Caco-2 (cell line): ENCODE measurements around the gene HNF4A. TPM values are rescaled to one million over a fixed set of nuclear protein-coding genes. Genes with fewer than 3 reads are reported as not detected.

Source experiments
- BruUV-seq: library from RNA; stranded (reverse); fragments of 400-500 nt; replicated peaks from 2 replicates; lab custom pipeline; 2021; lab: Mats Ljungman, UMichigan
- CTCF ChIA-PET: fragments of 300-600 bp; sonication (Branson Sonifier 250); formaldehyde crosslinking; loops from one replicate; lab custom pipeline; 2022; ENCODE audit warnings: antibody characterized with exemption; lab: Charles Lee
- POLR2A ChIA-PET: fragments of 300-600 bp; sonication (Branson Sonifier 250); formaldehyde crosslinking; loops from one replicate; lab custom pipeline; 2022; ENCODE audit warnings: antibody characterized with exemption; lab: Charles Lee
- DNase-seq, 2 experiments: peaks; one replicate each; pipeline versions ENCODE4 v3.0.0 to v3.0.0-alpha.2; 2020 to 2022
- H3K27me3 ChIP-seq: replicated peaks from 2 replicates; pipeline ENCODE4 v1.6.0; 2011; ENCODE audit warnings: low read length; ENCODE audit not compliant: control insufficient read depth, insufficient read depth
- H3K36me3 ChIP-seq: 2 replicates; pipeline ENCODE4 v1.5.1; 2011; ENCODE audit warnings: low read length; ENCODE audit not compliant: control insufficient read depth, insufficient read depth
- H3K4me1 ChIP-seq: fragments of 250-450 bp; sonication (Bioruptor Pico); 2 replicates; pipeline ENCODE4 v1.5.1; 2020; ENCODE audit warnings: mild to moderate bottlenecking
- H3K4me3 ChIP-seq: 2 replicates; pipeline ENCODE4 v1.5.1; 2011; ENCODE audit warnings: low read depth, mild to moderate bottlenecking, control low read depth, low read length
- H3K9me3 ChIP-seq: fragments of 250-450 bp; sonication (Bioruptor Pico); 2 replicates; pipeline ENCODE4 v1.5.1; 2020; ENCODE audit warnings: mild to moderate bottlenecking, moderate library complexity
- H3K27ac Mint-ChIP-seq: one replicate; pipeline ENCODE4 v1.8.0; 2022; ENCODE audit warnings: mixed read lengths; ENCODE audit not compliant: unreplicated experiment
- H3K27me3 Mint-ChIP-seq: one replicate; pipeline ENCODE4 v1.8.0; 2022; ENCODE audit warnings: mixed read lengths; ENCODE audit not compliant: insufficient read depth, unreplicated experiment
- H3K36me3 Mint-ChIP-seq: one replicate; pipeline ENCODE4 v1.8.0; 2022; ENCODE audit warnings: mild to moderate bottlenecking, mixed read lengths; ENCODE audit not compliant: insufficient read depth, unreplicated experiment
- H3K4me1 Mint-ChIP-seq: one replicate; pipeline ENCODE4 v1.8.0; 2022; ENCODE audit warnings: low read depth, mixed read lengths; ENCODE audit not compliant: unreplicated experiment
- H3K4me3 Mint-ChIP-seq: one replicate; pipeline ENCODE4 v1.8.0; 2022; ENCODE audit warnings: mild to moderate bottlenecking, moderate library complexity, mixed read lengths; ENCODE audit not compliant: unreplicated experiment
- H3K9me3 Mint-ChIP-seq: one replicate; pipeline ENCODE4 v1.8.0; 2022; ENCODE audit warnings: mixed read lengths; ENCODE audit not compliant: unreplicated experiment
- intact Hi-C: fragments of 100-400 bp; cut with micrococcal nuclease; formaldehyde crosslinking; loops from one replicate; pipeline ENCODE4 v1.10.0; 2022; ENCODE audit not compliant: unreplicated experiment
- total RNA-seq: library from RNA; stranded (reverse); gene quantifications from 2 replicates; pipeline ENCODE4 v1.2.3, GENCODE V29; 2022
- TF ChIP-seq, protein P1 (sequence below), 2 experiments: fragments of 200-600 bp in 1 of 2; IDR thresholded peaks; 1 replicate in 1 of 2; 2 replicates in 1 of 2; pipeline versions ENCODE4 v1.5.1 to v1.8.0; 2011 to 2022; ENCODE audit warnings: antibody characterized with exemption in 1 of 2, control low read depth in 1 of 2, inconsistent platforms in 1 of 2, low read depth in 1 of 2, low read length in 1 of 2, mild to moderate bottlenecking in 1 of 2, moderate library complexity in 1 of 2; ENCODE audit not compliant: insufficient read depth in 1 of 2, severe bottlenecking in 1 of 2, unreplicated experiment in 1 of 2

HNF4A gene
- total RNA-seq, 1 experiment from 2014 or later: 292 TPM

DNA sequence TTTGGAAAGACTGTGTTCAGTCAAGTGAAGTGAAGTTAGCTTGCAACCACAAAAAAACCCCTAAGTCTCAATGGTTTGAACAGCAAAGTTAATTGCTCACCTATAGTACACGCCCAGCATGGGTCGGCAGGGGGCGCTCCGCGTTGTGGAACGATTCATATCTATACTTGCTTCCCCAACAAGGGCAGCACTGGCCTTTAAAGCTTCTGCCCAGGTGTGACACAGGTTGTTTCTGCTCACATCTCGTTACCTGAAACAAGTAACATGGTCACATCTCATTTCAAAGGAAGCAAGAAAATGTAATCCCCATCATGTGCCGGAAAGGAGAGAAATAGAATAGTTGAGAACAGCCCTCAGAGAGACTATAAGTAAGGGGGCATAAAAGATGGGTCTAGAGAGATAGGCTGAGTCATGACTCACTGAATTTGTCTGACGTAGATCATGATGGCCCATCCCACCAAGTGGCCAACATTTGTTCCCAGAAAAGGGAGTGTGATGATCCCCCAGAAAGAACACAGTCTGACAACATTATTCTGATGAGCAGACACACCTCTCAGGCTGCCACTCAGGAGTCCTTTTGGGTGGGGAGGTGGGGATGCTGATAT is 29.0 kb downstream of the HNF4A start:
- TF ChIP-seq, protein P1, sequence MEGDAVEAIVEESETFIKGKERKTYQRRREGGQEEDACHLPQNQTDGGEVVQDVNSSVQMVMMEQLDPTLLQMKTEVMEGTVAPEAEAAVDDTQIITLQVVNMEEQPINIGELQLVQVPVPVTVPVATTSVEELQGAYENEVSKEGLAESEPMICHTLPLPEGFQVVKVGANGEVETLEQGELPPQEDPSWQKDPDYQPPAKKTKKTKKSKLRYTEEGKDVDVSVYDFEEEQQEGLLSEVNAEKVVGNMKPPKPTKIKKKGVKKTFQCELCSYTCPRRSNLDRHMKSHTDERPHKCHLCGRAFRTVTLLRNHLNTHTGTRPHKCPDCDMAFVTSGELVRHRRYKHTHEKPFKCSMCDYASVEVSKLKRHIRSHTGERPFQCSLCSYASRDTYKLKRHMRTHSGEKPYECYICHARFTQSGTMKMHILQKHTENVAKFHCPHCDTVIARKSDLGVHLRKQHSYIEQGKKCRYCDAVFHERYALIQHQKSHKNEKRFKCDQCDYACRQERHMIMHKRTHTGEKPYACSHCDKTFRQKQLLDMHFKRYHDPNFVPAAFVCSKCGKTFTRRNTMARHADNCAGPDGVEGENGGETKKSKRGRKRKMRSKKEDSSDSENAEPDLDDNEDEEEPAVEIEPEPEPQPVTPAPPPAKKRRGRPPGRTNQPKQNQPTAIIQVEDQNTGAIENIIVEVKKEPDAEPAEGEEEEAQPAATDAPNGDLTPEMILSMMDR (IDR thresholded peaks at IDR 0.05; ENCODE audit: insufficient read depth in 1 of 2, low read depth in 1 of 2, low read length in 1 of 2, severe bottlenecking in 1 of 2, unreplicated experiment in 1 of 2): peak; percentile 99
- Mint-ChIP-seq H3K4me3 (no peak overlapping the region), H3K27me3 (no peaks in the 10 kb centered on the region), H3K4me1 (peaks cover 56% of the 10 kb centered on the region), H3K27ac (peak overlapping the region; percentile 4), H3K9me3 (no peaks in the 10 kb centered on the region), H3K36me3 (peaks cover 73% of the 10 kb centered on the region)
- ChIA-PET POLR2A (interaction anchor here (0.6 to 1.2 kb wide), 4 partner anchors 10 to 74 kb away, joined by 3 to 9 read pairs (median 5); no protein-coding TSS in a partner anchor), CTCF (interaction anchor here (0.5 to 6.5 kb wide), 30 partner anchors 9 to 1568 kb away, joined by 3 to 110 read pairs (median 6); partner anchors contain the start of genes FITM2, GDAP1L1, HNF4A and TTPAL)
- H3K4me1 ChIP-seq: peaks cover 68% of the 10 kb centered on the region
- intact Hi-C loops: loop anchor here (1.0 kb wide), 2 partner anchors 14 to 87 kb away; no protein-coding TSS in a partner anchor
- BruUV-seq: TSS peak; percentile 5
- no peaks in the 10 kb centered on the region; the same call in 1 of the 2 replicates for H3K36me3 ChIP-seq
- H3K27me3 ChIP-seq: no peaks in the 10 kb centered on the region
- no peak overlapping the region for H3K4me3 ChIP-seq
- peak; percentile 93 to 96 for DNase-seq
- no peaks in the 10 kb centered on the region for H3K9me3 ChIP-seq

DNA sequence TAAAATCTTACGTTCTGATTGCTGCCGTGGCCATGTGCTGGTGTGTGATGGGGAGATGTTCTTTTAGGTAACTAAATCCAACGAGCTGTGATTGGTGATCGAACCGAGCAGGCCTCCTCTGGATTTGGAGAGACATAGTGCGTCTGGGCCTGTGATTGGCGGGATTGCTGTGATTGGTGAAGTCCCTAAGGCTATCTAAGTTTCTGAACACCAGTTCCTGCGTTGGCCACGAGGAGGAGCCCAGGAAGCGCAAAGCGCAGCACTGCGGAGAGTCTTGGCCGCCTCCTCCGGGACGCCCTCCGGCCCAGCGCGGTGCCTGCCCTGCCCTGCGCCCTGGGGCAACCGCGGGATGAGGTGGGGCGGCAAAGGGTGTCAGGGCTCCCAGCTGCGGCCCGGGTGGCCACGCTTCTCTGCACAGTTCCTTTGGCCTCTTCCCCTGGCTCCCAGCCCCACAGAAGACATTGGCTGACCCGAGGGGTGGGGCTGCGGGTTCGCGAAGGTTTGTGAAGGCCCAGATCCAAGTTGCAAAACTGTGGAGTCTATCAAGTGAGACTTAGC is 33.0 kb downstream of the HNF4A start:
- BruUV-seq: no TSS peak
- ChIA-PET CTCF (interaction anchor here (0.6 to 1.1 kb wide), 3 partner anchors 11 to 86 kb away, joined by 3 to 4 read pairs (median 4); no protein-coding TSS in a partner anchor), POLR2A (no interaction called here)
- Mint-ChIP-seq H3K36me3 (peaks cover 71% of the 10 kb centered on the region), H3K27ac (peak overlapping the region; percentile 18), H3K9me3 (no peaks in the 10 kb centered on the region), H3K4me3 (no peak overlapping the region), H3K4me1 (peaks cover 53% of the 10 kb centered on the region), H3K27me3 (no peaks in the 10 kb centered on the region)
- peak in 1 of 2 experiments; percentile 75 for DNase-seq
- peaks cover 60% of the 10 kb centered on the region for H3K4me1 ChIP-seq
- intact Hi-C loops: no loop called here
- no peaks in the 10 kb centered on the region for H3K27me3 ChIP-seq
- H3K36me3 ChIP-seq: peaks cover 13% of the 10 kb centered on the region
- TF ChIP-seq, protein P1 (IDR thresholded peaks at IDR 0.05; ENCODE audit: insufficient read depth in 1 of 2, low read depth in 1 of 2, low read length in 1 of 2, severe bottlenecking in 1 of 2, unreplicated experiment in 1 of 2): peak; percentile 73 to 78
- H3K9me3 ChIP-seq: no peaks in the 10 kb centered on the region
- no peak overlapping the region for H3K4me3 ChIP-seq

DNA sequence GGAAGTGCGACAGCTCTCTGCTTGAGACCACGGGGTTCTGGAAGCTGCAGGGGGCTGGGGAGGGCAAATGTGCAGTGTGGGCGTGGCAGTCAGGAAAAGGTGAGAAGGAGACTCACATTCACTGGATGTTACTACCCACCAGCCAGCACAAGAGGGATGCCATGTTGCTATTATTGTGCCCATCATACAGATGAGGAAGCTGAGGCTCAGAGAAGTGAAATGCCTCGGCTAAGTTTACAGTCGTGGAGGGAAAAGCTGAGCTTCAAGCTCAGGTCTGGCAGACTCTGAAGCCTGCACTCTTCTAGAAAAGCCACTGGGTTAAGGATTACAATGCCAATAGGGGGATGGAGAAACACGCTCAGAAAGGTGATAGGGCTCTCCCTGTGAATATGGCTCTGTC is 34.4 kb downstream of the HNF4A start:
- no peaks in the 10 kb centered on the region for H3K27me3 ChIP-seq
- H3K4me3 Mint-ChIP-seq: no peak overlapping the region
- no peaks in the 10 kb centered on the region for H3K9me3 Mint-ChIP-seq
- peaks cover 75% of the 10 kb centered on the region for H3K36me3 Mint-ChIP-seq
- no peaks in the 10 kb centered on the region for H3K9me3 ChIP-seq
- no TSS peak for BruUV-seq
- peak overlapping the region; percentile 18 for H3K27ac Mint-ChIP-seq
- POLR2A ChIA-PET: interaction anchor here (0.6 kb wide), 1 partner anchor 25 kb away, joined by 3 read pairs; no protein-coding TSS in a partner anchor
- no peak for DNase-seq
- no peak overlapping the region for H3K4me3 ChIP-seq
- H3K4me1 ChIP-seq: peaks cover 59% of the 10 kb centered on the region
- CTCF ChIA-PET: interaction anchor here (0.6 kb wide), 1 partner anchor 22 kb away, joined by 3 read pairs; no protein-coding TSS in a partner anchor
- H3K27me3 Mint-ChIP-seq: no peaks in the 10 kb centered on the region
- intact Hi-C loops: loop anchor here (5.0 kb wide), 1 partner anchor 132 kb away; the partner anchor contains the start of gene SERINC3
- TF ChIP-seq, protein P1 (IDR thresholded peaks at IDR 0.05; ENCODE audit: insufficient read depth in 1 of 2, low read depth in 1 of 2, low read length in 1 of 2, severe bottlenecking in 1 of 2, unreplicated experiment in 1 of 2): no peak
- peaks cover 13% of the 10 kb centered on the region for H3K36me3 ChIP-seq
- peaks cover 58% of the 10 kb centered on the region for H3K4me1 Mint-ChIP-seq
